Stimulated activated CD4-positive, alpha-beta T cell treated with anti-CD3 and anti-CD28 coated beads, Interleukin-15, amount 100 ng/mL, for 24 hours (primary cell): ENCODE results near the gene GLT1D1.

ENCODE experiments used
- DNase-seq: peaks from one replicate; pipeline ENCODE4 v3.0.0-alpha.2; 2020

The GLT1D1 gene

GRCh38 chr12:129009833-129010622 is 156.8 kb downstream of the GLT1D1 start:
- DNase-seq, result no peak

- DNase-seq, result no peak
Observed at GRCh38 chr12:129016159-129016558, 162.9 kb downstream of the GLT1D1 start.

- no peak for DNase-seq
Observed at GRCh38 chr12:129025055-129025454, 171.8 kb downstream of the GLT1D1 start.

GRCh38 chr12:129028844-129029243 is 175.6 kb downstream of the GLT1D1 start:
- no peak for DNase-seq
